HepG2 (cell line): ENCODE measurements around the gene ZFHX3. TPM values are rescaled to one million over a fixed set of nuclear protein-coding genes. Genes with fewer than 3 reads are reported as not detected.

Source experiments
- ATAC-seq: fragments of 200-7000 bp; cut with Tn5 transposase; 3 replicates; pipeline ENCODE4 v1.9.1; 2020; ENCODE audit warnings: mild to moderate bottlenecking, moderate library complexity
- BruUV-seq: library from RNA; stranded (reverse); fragments of 400-500 nt; replicated peaks from 2 replicates; lab custom pipeline; 2021; lab: Mats Ljungman, UMichigan
- CTCF ChIA-PET: fragments of 300-600 bp; formaldehyde crosslinking; extraction: SDS; loops from one replicate; lab custom pipeline; 2021; ENCODE audit warnings: low total read pairs, inconsistent platforms, low intra/inter-chr PET ratio; lab: Yijun Ruan, JAX
- POLR2A ChIA-PET: fragments of 350-600 bp; sonication (Branson Sonifier 250); formaldehyde crosslinking; loops from one replicate; lab custom pipeline; 2020; ENCODE audit warnings: antibody characterized with exemption, inconsistent platforms; lab: Yijun Ruan, JAX
- DNase-seq: peaks from one replicate; pipeline ENCODE4 v3.0.0-alpha.2; 2015; ENCODE audit warnings: low spot score
- FAIRE-seq: peaks from 3 replicates; lab custom pipeline; 2011; peaks lifted over from hg19 to GRCh38; lab: Jason Lieb, UNC
- H2AFZ ChIP-seq: one replicate; pipeline ENCODE4 v1.6.1; 2011; ENCODE audit warnings: low read length, inconsistent platforms
- H3K27ac ChIP-seq: fragments of 300-600 bp; 3 replicates; pipeline ENCODE4 v1.8.0; 2011; ENCODE audit warnings: mixed run types, mild to moderate bottlenecking, mixed read lengths, low read length, inconsistent platforms; ENCODE audit not compliant: insufficient read depth; ENCODE audit errors: extremely low read length
- H3K27me3 ChIP-seq, 2 experiments: fragments of 200-600 bp in 1 of 2; 2 replicates in 1 of 2; 3 replicates in 1 of 2; pipeline versions ENCODE4 v1.6.0 to v1.8.0; 2011; ENCODE audit warnings: low read length in 2 of 2, mild to moderate bottlenecking in 2 of 2, moderate library complexity in 2 of 2, inconsistent platforms in 1 of 2; ENCODE audit not compliant: insufficient read depth in 2 of 2, control insufficient read depth in 1 of 2
- H3K36me3 ChIP-seq, 2 experiments: fragments of 200-600 bp in 1 of 2; replicated peaks in 1 of 2; 2 replicates in 1 of 2; 3 replicates in 1 of 2; pipeline versions ENCODE4 v1.5.1 to v1.8.0; 2011; ENCODE audit warnings: low read length in 2 of 2, inconsistent platforms in 1 of 2; ENCODE audit not compliant: insufficient read depth in 2 of 2, control insufficient read depth in 1 of 2
- H3K4me1 ChIP-seq: 2 replicates; pipeline ENCODE4 v1.5.1; 2012; ENCODE audit warnings: low read length, inconsistent platforms; ENCODE audit not compliant: insufficient read depth
- H3K4me2 ChIP-seq: 2 replicates; pipeline ENCODE4 v1.6.0; 2011; ENCODE audit warnings: low read depth, low read length, inconsistent platforms
- H3K4me3 ChIP-seq, 3 experiments: fragments of 200-600 bp in 1 of 3; sonication (generic), shearing (Covaris generic) in 1 of 3; replicated peaks in 1 of 3; 2 replicates each; pipeline ENCODE4 v1.5.1; 2011 to 2016; ENCODE audit warnings: low read length in 3 of 3, inconsistent platforms in 2 of 3, low read depth in 2 of 3, mild to moderate bottlenecking in 2 of 3, control low read depth in 1 of 3, mixed read lengths in 1 of 3; ENCODE audit not compliant: insufficient read depth in 1 of 3
- H3K79me2 ChIP-seq: one replicate; pipeline ENCODE4 v1.6.1; 2011; ENCODE audit warnings: low read length, inconsistent platforms; ENCODE audit not compliant: insufficient read depth
- H3K9ac ChIP-seq: 2 replicates; pipeline ENCODE4 v1.6.0; 2011; ENCODE audit warnings: mild to moderate bottlenecking, low read depth, low read length, inconsistent platforms; ENCODE audit not compliant: insufficient read depth
- H3K9me3 ChIP-seq: 2 replicates; pipeline ENCODE4 v1.5.1; 2012; ENCODE audit warnings: mild to moderate bottlenecking, low read length
- H4K20me1 ChIP-seq: 2 replicates; pipeline ENCODE4 v1.6.0; 2011; ENCODE audit warnings: inconsistent platforms, mild to moderate bottlenecking, low read length, moderate library complexity; ENCODE audit not compliant: insufficient read depth
- ETV6 ChIP-seq: sonication (generic); formaldehyde crosslinking; conservative IDR thresholded peaks from 2 replicates; pipeline ENCODE4 v1.4.0; 2020; ENCODE audit warnings: missing genetic modification reagents
- HNF4A ChIP-seq: sonication (generic); formaldehyde crosslinking; IDR thresholded peaks from 2 replicates; pipeline ENCODE4 v1.4.0; 2020; ENCODE audit warnings: missing genetic modification reagents
- REXO4 ChIP-seq: sonication (generic); formaldehyde crosslinking; IDR thresholded peaks from 2 replicates; pipeline ENCODE4 v1.8.0; 2022; ENCODE audit warnings: missing genetic modification reagents, mild to moderate bottlenecking, borderline replicate concordance
- TRIM24 ChIP-seq: sonication (generic); formaldehyde crosslinking; IDR thresholded peaks from 2 replicates; pipeline ENCODE4 v1.8.0; 2022; ENCODE audit warnings: mild to moderate bottlenecking, missing genetic modification reagents
- ZNF256 ChIP-seq: sonication (generic); formaldehyde crosslinking; conservative IDR thresholded peaks from 2 replicates; pipeline ENCODE4 v1.4.0; 2020; ENCODE audit warnings: missing genetic modification reagents
- WGBS: methylation state at CpG from one replicate; pipeline ENCODE4 v1.1.6; 2017; ENCODE audit warnings: low lambda C conversion rate; 5-methylcytosine and 5-hydroxymethylcytosine counted together
- in situ Hi-C: cut with HindIII; loops from 2 replicates; pipeline ENCODE4 v1.10.0; 2017; ENCODE audit warnings: low pct_unique_long_range_greater_than_20kb; ENCODE audit not compliant: extremely low pct_ligation_motif_present
- intact Hi-C: fragments of 100-400 bp; cut with micrococcal nuclease; formaldehyde crosslinking; loops from one replicate; pipeline ENCODE4 v1.10.0; 2022; ENCODE audit not compliant: unreplicated experiment
- polyA plus RNA-seq, 8 experiments: library from polyadenylated mRNA; depleted of rRNA in 3 of 8; stranded (reverse) in 7 of 8; unstranded in 1 of 8; fragments of >200 nt; fragmentation: Illumina TruSeq in 4 of 8; extraction: Trizol in 4 of 8; gene quantifications; 2 replicates each; pipeline versions ENCODE4 v1.2.1 to v1.2.3, GENCODE V29; 2011 to 2016; ENCODE audit warnings: low read depth in 4 of 8, missing spikeins in 1 of 8, mixed read lengths in 1 of 8; ENCODE audit not compliant: insufficient read depth in 1 of 8
- total RNA-seq, 5 experiments: library from RNA; depleted of rRNA; stranded (reverse); fragments of >200 nt; fragmentation: Illumina TruSeq; extraction: Trizol; gene quantifications; 2 replicates each; pipeline ENCODE4 v1.2.3, GENCODE V29; 2016; ENCODE audit warnings: low read depth in 1 of 5
- TF ChIP-seq, protein P1 (sequence below): sonication (generic); formaldehyde crosslinking; IDR thresholded peaks from 2 replicates; pipeline ENCODE4 v1.5.1; 2020; ENCODE audit warnings: missing genetic modification reagents, mild to moderate bottlenecking, borderline replicate concordance
- TF ChIP-seq, protein P2 (sequence below): conservative IDR thresholded peaks from 2 replicates; pipeline ENCODE4 v1.6.1; 2018; ENCODE audit warnings: missing genetic modification reagents
- TF ChIP-seq, protein P3 (sequence below): sonication (generic); formaldehyde crosslinking; IDR thresholded peaks from 2 replicates; pipeline ENCODE4 v1.9.0; 2021; ENCODE audit warnings: missing genetic modification reagents, borderline replicate concordance
- TF ChIP-seq, protein P4 (sequence below): sonication (generic); formaldehyde crosslinking; IDR thresholded peaks from 2 replicates; pipeline ENCODE4 v1.4.0; 2020; ENCODE audit warnings: low read depth, missing genetic modification reagents
- TF ChIP-seq, protein P5 (sequence below): IDR thresholded peaks from 2 replicates; pipeline ENCODE4 v1.6.1; 2016; ENCODE audit warnings: low read depth, missing genetic modification reagents, missing compliant biosample characterization

ZFHX3 gene
- total and polyA plus RNA-seq, 2 of the 13 experiments (the other 11 are each of a cell fraction or from before 2014, with no cell fraction given): 5.0 to 6.0 TPM

DNA sequence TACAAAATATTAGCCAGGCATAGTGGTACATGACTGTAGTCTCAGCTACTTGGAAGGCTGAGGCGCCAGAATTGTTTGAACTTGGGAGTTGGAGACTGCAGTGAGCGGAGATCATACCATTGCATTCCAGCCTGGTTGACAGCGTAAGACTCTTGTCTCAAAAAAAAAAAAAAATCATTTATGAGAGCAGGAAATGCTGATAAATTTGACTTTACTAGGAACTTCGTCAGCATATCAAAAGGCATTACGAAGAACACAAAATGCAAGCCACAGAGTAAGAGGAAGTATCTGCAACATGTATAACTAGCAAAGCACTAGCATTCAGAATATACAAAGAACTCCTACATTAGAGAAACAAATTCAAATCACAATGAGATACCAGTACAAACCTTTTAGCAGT lies 279.3 kb downstream of the ZFHX3 start:
- Histone ChIP-seq H3K4me2 (no peak overlapping the region), H4K20me1 (no peaks in the 10 kb centered on the region), H3K36me3 (no peaks in the 10 kb centered on the region), H3K4me3 (no peak overlapping the region), H3K27ac (no peak overlapping the region), H3K4me1 (no peaks in the 10 kb centered on the region), H2AFZ (no peak overlapping the region), H3K79me2 (no peaks in the 10 kb centered on the region), H3K9me3 (no peaks in the 10 kb centered on the region), H3K27me3 (no peaks in the 10 kb centered on the region; a peak in 1 of 5 replicates), H3K9ac (no peak overlapping the region)
- FAIRE-seq: no peak
- in situ Hi-C loops (no loop called here), intact Hi-C loops (no loop called here)
- ChIA-PET CTCF (no interaction called here), POLR2A (no interaction called here)
- no TSS peak for BruUV-seq
- no peak for DNase-seq
- 96% methylated on average over 5 of the region's 5 CpGs for WGBS
- no peak for ATAC-seq
- TF ChIP-seq, protein P1, sequence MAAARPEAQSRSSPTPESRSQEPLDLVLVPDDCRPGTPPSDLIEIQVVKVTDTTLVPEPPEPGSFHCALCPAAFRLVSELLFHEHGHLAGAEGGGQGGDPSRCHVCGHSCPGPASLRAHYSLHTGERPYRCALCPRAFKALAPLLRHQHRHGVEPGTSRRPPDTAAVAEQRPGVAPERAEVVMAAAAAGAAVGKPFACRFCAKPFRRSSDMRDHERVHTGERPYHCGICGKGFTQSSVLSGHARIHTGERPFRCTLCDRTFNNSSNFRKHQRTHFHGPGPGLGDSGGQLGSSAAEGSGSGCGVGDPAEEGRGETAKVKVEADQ (CRISPR knock-in tag): no peak
- TF ChIP-seq, protein P2, sequence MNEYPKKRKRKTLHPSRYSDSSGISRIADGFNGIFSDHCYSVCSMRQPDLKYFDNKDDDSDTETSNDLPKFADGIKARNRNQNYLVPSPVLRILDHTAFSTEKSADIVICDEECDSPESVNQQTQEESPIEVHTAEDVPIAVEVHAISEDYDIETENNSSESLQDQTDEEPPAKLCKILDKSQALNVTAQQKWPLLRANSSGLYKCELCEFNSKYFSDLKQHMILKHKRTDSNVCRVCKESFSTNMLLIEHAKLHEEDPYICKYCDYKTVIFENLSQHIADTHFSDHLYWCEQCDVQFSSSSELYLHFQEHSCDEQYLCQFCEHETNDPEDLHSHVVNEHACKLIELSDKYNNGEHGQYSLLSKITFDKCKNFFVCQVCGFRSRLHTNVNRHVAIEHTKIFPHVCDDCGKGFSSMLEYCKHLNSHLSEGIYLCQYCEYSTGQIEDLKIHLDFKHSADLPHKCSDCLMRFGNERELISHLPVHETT (CRISPR knock-in tag): no peak
- TF ChIP-seq ZNF256 (no peak), TRIM24 (no peak), HNF4A (CRISPR knock-in tag) (no peak), ETV6 (CRISPR knock-in tag) (no peak), REXO4 (no peak)
- TF ChIP-seq, protein P3, sequence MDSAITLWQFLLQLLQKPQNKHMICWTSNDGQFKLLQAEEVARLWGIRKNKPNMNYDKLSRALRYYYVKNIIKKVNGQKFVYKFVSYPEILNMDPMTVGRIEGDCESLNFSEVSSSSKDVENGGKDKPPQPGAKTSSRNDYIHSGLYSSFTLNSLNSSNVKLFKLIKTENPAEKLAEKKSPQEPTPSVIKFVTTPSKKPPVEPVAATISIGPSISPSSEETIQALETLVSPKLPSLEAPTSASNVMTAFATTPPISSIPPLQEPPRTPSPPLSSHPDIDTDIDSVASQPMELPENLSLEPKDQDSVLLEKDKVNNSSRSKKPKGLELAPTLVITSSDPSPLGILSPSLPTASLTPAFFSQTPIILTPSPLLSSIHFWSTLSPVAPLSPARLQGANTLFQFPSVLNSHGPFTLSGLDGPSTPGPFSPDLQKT (CRISPR knock-in tag): no peak
- TF ChIP-seq, protein P4, sequence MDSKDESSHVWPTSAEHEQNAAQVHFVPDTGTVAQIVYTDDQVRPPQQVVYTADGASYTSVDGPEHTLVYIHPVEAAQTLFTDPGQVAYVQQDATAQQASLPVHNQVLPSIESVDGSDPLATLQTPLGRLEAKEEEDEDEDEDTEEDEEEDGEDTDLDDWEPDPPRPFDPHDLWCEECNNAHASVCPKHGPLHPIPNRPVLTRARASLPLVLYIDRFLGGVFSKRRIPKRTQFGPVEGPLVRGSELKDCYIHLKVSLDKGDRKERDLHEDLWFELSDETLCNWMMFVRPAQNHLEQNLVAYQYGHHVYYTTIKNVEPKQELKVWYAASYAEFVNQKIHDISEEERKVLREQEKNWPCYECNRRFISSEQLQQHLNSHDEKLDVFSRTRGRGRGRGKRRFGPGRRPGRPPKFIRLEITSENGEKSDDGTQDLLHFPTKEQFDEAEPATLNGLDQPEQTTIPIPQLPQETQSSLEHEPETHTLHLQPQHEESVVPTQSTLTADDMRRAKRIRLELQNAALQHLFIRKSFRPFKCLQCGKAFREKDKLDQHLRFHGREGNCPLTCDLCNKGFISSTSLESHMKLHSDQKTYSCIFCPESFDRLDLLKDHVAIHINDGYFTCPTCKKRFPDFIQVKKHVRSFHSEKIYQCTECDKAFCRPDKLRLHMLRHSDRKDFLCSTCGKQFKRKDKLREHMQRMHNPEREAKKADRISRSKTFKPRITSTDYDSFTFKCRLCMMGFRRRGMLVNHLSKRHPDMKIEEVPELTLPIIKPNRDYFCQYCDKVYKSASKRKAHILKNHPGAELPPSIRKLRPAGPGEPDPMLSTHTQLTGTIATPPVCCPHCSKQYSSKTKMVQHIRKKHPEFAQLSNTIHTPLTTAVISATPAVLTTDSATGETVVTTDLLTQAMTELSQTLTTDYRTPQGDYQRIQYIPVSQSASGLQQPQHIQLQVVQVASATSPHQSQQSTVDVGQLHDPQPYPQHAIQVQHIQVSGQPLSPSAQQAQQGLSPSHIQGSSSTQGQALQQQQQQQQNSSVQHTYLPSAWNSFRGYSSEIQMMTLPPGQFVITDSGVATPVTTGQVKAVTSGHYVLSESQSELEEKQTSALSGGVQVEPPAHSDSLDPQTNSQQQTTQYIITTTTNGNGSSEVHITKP (CRISPR knock-in tag): no peak
- TF ChIP-seq, protein P5, sequence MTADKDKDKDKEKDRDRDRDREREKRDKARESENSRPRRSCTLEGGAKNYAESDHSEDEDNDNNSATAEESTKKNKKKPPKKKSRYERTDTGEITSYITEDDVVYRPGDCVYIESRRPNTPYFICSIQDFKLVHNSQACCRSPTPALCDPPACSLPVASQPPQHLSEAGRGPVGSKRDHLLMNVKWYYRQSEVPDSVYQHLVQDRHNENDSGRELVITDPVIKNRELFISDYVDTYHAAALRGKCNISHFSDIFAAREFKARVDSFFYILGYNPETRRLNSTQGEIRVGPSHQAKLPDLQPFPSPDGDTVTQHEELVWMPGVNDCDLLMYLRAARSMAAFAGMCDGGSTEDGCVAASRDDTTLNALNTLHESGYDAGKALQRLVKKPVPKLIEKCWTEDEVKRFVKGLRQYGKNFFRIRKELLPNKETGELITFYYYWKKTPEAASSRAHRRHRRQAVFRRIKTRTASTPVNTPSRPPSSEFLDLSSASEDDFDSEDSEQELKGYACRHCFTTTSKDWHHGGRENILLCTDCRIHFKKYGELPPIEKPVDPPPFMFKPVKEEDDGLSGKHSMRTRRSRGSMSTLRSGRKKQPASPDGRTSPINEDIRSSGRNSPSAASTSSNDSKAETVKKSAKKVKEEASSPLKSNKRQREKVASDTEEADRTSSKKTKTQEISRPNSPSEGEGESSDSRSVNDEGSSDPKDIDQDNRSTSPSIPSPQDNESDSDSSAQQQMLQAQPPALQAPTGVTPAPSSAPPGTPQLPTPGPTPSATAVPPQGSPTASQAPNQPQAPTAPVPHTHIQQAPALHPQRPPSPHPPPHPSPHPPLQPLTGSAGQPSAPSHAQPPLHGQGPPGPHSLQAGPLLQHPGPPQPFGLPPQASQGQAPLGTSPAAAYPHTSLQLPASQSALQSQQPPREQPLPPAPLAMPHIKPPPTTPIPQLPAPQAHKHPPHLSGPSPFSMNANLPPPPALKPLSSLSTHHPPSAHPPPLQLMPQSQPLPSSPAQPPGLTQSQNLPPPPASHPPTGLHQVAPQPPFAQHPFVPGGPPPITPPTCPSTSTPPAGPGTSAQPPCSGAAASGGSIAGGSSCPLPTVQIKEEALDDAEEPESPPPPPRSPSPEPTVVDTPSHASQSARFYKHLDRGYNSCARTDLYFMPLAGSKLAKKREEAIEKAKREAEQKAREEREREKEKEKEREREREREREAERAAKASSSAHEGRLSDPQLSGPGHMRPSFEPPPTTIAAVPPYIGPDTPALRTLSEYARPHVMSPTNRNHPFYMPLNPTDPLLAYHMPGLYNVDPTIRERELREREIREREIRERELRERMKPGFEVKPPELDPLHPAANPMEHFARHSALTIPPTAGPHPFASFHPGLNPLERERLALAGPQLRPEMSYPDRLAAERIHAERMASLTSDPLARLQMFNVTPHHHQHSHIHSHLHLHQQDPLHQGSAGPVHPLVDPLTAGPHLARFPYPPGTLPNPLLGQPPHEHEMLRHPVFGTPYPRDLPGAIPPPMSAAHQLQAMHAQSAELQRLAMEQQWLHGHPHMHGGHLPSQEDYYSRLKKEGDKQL (CRISPR knock-in tag): no peak
